ENCODE data around the gene MELTF.

MELTF gene

GRCh38 chr3:197001106-197001971 is 28.3 kb downstream of the MELTF start:
- no peaks in the 10 kb centered on the region for H3K36me3 ChIP-seq (replicated peaks; ENCODE audit: low read depth, low read length)
- H3K9me3 ChIP-seq (ENCODE audit: insufficient read depth, low read length), result no peaks in the 10 kb centered on the region
- peak overlapping the region; percentile 87 for H3K4me2 ChIP-seq (ENCODE audit: low read length)
- H2AFZ ChIP-seq (ENCODE audit: low read depth, low read length), result peak overlapping the region; percentile 71; the same call in 1 of the 2 replicates
- TF ChIP-seq CTCF (IDR thresholded peaks at IDR 0.05; ENCODE audit: low read depth, low read length), result no peak
- no peak for TF ChIP-seq EZH2phosphoT487 (IDR thresholded peaks at IDR 0.05; ENCODE audit: low read depth)
- no peaks in the 10 kb centered on the region for H4K20me1 ChIP-seq (ENCODE audit: insufficient read depth, low read length)
- no peaks in the 10 kb centered on the region for H3K27me3 ChIP-seq (ENCODE audit: low read depth, low read length)
- H3K27ac ChIP-seq (ENCODE audit: low read length), result peak overlapping the region; percentile 64
- peak overlapping the region; percentile 92 for H3K9ac ChIP-seq (ENCODE audit: low read length)
- H3K4me3 ChIP-seq (ENCODE audit: low read length), result peak overlapping the region; percentile 82
- no peaks in the 10 kb centered on the region for H3K79me2 ChIP-seq (ENCODE audit: low read length)
- H3K4me1 ChIP-seq (ENCODE audit: low read length), result peaks cover 30% of the 10 kb centered on the region

GRCh38 chr3:197000211-197000610 is 29.4 kb downstream of the MELTF start:
- peaks cover 30% of the 10 kb centered on the region for H3K4me1 ChIP-seq (ENCODE audit: low read length)
- no peak overlapping the region for H2AFZ ChIP-seq (ENCODE audit: low read depth, low read length)
- H3K27ac ChIP-seq (ENCODE audit: low read length), result no peak overlapping the region
- no peak overlapping the region for H3K4me3 ChIP-seq (ENCODE audit: low read length)
- H3K9ac ChIP-seq (ENCODE audit: low read length), result no peak overlapping the region
- H3K9me3 ChIP-seq (ENCODE audit: insufficient read depth, low read length), result no peaks in the 10 kb centered on the region
- H3K36me3 ChIP-seq (replicated peaks; ENCODE audit: low read depth, low read length), result no peaks in the 10 kb centered on the region
- no peak for TF ChIP-seq CTCF (IDR thresholded peaks at IDR 0.05; ENCODE audit: low read depth, low read length)
- no peak for TF ChIP-seq EZH2phosphoT487 (IDR thresholded peaks at IDR 0.05; ENCODE audit: low read depth)
- H3K79me2 ChIP-seq (ENCODE audit: low read length), result no peaks in the 10 kb centered on the region
- H3K27me3 ChIP-seq (ENCODE audit: low read depth, low read length), result no peaks in the 10 kb centered on the region
- no peak overlapping the region for H3K4me2 ChIP-seq (ENCODE audit: low read length)
- H4K20me1 ChIP-seq (ENCODE audit: insufficient read depth, low read length), result no peaks in the 10 kb centered on the region

- Histone ChIP-seq H3K4me1 (ENCODE audit: low read length) (peaks cover 23% of the 10 kb centered on the region), H3K4me3 (ENCODE audit: low read length) (no peak overlapping the region), H3K9me3 (ENCODE audit: insufficient read depth, low read length) (no peaks in the 10 kb centered on the region), H2AFZ (ENCODE audit: low read depth, low read length) (no peak overlapping the region), H3K79me2 (ENCODE audit: low read length) (no peaks in the 10 kb centered on the region), H3K27me3 (ENCODE audit: low read depth, low read length) (no peaks in the 10 kb centered on the region), H3K9ac (ENCODE audit: low read length) (no peak overlapping the region), H4K20me1 (ENCODE audit: insufficient read depth, low read length) (no peaks in the 10 kb centered on the region), H3K4me2 (ENCODE audit: low read length) (no peak overlapping the region), H3K27ac (ENCODE audit: low read length) (no peak overlapping the region), H3K36me3 (replicated peaks; ENCODE audit: low read depth, low read length) (no peaks in the 10 kb centered on the region)
- TF ChIP-seq CTCF (IDR thresholded peaks at IDR 0.05; ENCODE audit: low read depth, low read length), result no peak
- TF ChIP-seq EZH2phosphoT487 (IDR thresholded peaks at IDR 0.05; ENCODE audit: low read depth), result no peak
Observed at GRCh38 chr3:196998966-196999760, 30.5 kb downstream of the MELTF start.

GRCh38 chr3:196997311-196997710 is 32.3 kb downstream of the MELTF start:
- TF ChIP-seq EZH2phosphoT487 (IDR thresholded peaks at IDR 0.05; ENCODE audit: low read depth), result no peak
- TF ChIP-seq CTCF (IDR thresholded peaks at IDR 0.05; ENCODE audit: low read depth, low read length), result no peak

More at GRCh38 chr3:196997311-196997710, 32.3 kb downstream of the MELTF start:
- peaks cover 19% of the 10 kb centered on the region for H3K4me1 ChIP-seq (ENCODE audit: low read length)
- no peaks in the 10 kb centered on the region for H4K20me1 ChIP-seq (ENCODE audit: insufficient read depth, low read length)
- H3K9ac ChIP-seq (ENCODE audit: low read length), result no peak overlapping the region
- no peaks in the 10 kb centered on the region for H3K36me3 ChIP-seq (replicated peaks; ENCODE audit: low read depth, low read length)
- no peaks in the 10 kb centered on the region for H3K27me3 ChIP-seq (ENCODE audit: low read depth, low read length)
- H3K4me2 ChIP-seq (ENCODE audit: low read length), result no peak overlapping the region
- no peak overlapping the region for H2AFZ ChIP-seq (ENCODE audit: low read depth, low read length)
- no peak overlapping the region for H3K4me3 ChIP-seq (ENCODE audit: low read length)
- H3K27ac ChIP-seq (ENCODE audit: low read length), result no peak overlapping the region
- no peaks in the 10 kb centered on the region for H3K9me3 ChIP-seq (ENCODE audit: insufficient read depth, low read length)
- H3K79me2 ChIP-seq (ENCODE audit: low read length), result no peaks in the 10 kb centered on the region

Data from OCI-LY3 (cell line).